ENCODE data around the gene LRRTM4.
"Not testable (repeated sequence)": the region's sequence is repeated elsewhere in the genome, so short reads cannot be mapped to it uniquely, and the experiment has no call there.

Gene LRRTM4

GRCh38 chr2:76829374-76830234 is 692.6 kb downstream of the LRRTM4 start:
- no peak for DNase-seq

DNA sequence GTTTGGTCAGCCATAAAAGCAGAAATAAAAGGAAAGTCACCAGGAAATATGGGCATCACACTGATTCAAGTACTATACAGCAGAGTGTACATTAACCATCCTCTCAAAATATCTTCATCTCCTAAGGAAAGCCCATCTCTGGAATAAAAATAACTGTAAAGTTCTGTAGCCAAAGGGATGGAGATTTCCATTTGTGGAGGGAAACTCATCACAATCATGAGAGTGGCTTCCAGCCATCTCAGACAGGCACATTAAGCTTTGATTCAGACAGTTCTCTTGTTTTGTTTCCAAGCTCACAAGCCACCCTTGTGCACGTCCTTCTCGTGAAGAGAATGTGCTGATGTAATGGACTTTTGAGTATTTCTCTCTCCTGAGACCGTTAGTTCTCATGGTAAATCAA is 695.5 kb downstream of the LRRTM4 start:
- no peak for DNase-seq

GRCh38 chr2:76825140-76825970 is 696.8 kb downstream of the LRRTM4 start:
- DNase-seq = no peak

- DNase-seq = no peak
These were observed 700.4 kb downstream of the LRRTM4 start for GRCh38 chr2:76821731-76822130.

- DNase-seq = no peak
These were observed 709.1 kb downstream of the LRRTM4 start for GRCh38 chr2:76813084-76813483.

DNA sequence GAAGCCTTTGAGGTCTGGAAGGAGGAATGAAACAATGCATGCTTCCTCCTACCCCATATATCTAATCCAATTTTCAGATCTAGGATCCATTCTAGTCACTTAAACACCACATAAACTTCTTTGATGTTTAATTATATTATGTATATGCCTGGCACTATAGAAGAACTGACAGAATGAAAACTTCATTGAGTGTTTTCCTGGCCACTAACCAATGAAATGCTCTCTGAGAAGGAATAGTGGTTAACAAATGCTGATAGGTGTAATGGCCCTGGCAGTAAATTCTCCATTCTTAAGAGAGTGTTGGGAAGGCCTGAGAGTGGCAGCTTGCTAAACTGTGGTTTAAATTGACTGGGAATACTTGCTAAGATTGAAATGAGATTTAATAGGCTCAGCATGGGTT is 710.0 kb downstream of the LRRTM4 start:
- DNase-seq = no peak

DNA sequence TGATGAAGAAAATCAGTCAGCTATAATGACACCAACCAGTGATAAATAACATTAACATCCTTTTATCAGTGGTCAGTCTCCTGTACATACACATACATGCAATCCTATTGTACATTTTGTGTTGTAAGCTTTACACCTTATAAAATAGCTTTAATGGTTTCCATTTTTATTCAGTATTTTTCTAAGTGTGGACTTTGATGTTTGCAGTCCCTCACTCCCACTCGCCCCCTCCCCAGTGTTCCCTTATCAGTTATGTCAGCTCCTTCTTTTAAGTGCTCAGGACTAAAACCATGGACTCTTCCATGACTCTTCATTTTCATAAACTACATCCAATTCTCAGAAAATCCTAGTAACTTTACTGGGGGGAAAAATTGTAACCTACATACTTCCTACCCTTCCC is 713.0 kb downstream of the LRRTM4 start:
- no peak for DNase-seq

- DNase-seq = no peak
These were observed 713.4 kb downstream of the LRRTM4 start for GRCh38 chr2:76808732-76809131.

DNA sequence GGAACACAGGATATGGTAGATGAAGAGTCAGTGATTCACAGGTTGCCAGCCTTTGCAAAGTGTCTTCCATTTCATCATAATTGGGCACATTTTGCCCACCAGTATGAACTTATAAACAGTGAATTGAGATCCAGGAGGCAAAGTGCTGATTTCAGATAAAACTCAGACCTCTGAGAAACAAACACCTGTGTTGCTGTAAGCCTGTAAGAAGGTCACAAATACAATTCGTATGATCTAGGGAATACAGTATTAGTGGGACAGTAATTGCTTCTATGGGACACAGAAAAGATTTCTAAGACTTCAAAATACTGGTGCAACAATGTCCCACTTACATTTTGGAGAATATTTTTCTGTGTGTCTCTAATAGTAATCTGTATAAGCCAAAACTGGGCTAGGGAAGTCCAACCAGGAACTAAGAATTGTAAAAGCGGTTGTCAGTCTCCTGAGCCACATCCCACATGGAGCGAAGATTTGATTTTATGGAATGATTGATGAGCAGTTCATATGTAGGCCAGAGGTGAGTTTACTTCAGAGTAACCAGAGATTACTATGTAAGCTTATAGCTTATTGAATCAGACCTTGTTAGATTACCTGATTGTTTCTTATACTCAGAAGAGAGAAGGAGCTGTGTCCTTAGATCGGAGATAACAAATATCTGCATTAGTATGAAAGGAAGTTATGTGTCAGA is 728.4 kb downstream of the LRRTM4 start:
- DNase-seq = no peak

DNA sequence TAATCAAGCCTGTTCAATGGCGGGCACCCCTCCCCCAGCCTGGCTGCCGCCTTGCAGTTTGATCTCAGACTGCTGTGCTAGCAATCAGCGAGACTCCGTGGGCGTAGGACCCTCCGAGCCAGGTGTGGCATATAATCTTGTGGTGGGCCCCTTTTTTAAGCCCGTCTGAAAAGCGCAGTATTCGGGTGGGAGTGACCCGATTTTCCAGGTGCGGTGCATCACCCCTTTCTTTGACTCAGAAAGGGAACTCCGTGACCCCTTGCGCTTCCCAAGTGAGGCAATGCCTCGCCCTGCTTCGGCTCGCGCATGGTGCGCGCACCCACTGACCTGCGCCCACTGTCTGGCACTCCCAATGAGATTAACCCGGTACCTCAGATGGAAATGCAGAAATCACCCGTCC is 740.9 kb downstream of the LRRTM4 start:
- DNase-seq = not testable (repeated sequence)

- no peak for DNase-seq
These were observed 758.9 kb downstream of the LRRTM4 start for GRCh38 chr2:76763276-76763675.

- DNase-seq = no peak
These were observed 761.8 kb downstream of the LRRTM4 start for GRCh38 chr2:76760367-76760704.

GRCh38 chr2:76759634-76760366 is 762.4 kb downstream of the LRRTM4 start:
- no peak for DNase-seq

- no peak for DNase-seq
These were observed 769.7 kb downstream of the LRRTM4 start for GRCh38 chr2:76752506-76752905.

DNA sequence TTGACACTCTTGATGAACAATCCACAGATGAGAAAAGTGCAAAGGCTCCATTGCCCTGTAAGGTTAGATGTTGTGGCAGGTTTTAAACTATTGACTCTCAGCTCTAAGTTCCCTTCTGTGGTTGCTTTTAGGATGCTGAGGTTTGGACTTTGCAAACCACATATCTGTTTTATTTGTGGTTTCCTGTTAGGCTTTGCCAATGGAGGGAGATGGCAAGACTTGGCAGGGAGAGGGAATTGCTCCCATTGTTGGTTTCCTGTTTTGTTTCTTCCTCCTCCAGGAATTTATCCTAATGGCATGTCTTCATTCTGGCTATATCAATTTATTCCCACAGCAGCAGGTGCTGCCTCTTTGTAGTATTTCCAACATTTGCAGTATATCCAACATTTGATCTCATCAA is 772.3 kb downstream of the LRRTM4 start:
- DNase-seq = no peak

GRCh38 chr2:76748581-76749296 is 773.4 kb downstream of the LRRTM4 start:
- DNase-seq = no peak

DNA sequence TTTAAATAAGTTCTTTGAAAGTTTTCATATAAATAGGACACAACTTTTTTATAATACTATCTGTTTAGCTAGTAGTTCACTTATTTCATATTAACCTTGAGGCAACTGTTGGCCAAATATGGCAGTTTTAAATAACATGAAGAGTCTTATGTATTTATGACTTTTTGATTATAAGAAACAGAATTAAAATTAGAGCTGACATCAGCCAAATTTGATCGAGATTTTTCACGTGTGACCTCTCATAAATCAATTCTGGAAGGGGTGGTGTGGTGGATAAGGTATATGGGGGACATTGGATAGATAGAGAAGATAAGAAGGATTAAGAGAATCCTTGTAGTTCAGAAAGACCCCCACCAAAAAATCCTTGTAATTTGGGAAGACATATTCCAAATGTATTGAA is 776.6 kb downstream of the LRRTM4 start:
- no peak for DNase-seq

DNA sequence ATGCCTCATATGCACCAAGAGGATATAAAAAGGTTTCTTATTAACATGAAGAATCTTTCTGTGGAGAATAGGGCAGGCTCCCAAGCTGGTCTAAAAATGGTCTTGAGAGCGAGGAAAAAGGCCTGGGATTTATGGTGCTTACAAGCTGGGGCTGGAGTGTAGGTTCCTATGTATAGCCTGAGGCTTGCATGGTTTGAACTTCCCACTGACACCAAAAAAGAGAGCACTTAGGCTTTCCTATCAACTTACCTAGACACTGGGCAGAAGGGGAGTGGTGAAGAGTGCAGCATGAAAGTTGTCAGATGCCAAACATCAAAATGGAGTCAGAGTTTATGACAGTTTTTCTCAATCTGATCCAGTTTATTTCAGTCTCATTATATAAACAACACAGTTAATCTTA is 784.6 kb downstream of the LRRTM4 start:
- DNase-seq = no peak

- DNase-seq = no peak
These were observed 788.4 kb downstream of the LRRTM4 start for GRCh38 chr2:76733736-76734135.

GRCh38 chr2:76731157-76731556 is 791.0 kb downstream of the LRRTM4 start:
- no peak for DNase-seq

DNA sequence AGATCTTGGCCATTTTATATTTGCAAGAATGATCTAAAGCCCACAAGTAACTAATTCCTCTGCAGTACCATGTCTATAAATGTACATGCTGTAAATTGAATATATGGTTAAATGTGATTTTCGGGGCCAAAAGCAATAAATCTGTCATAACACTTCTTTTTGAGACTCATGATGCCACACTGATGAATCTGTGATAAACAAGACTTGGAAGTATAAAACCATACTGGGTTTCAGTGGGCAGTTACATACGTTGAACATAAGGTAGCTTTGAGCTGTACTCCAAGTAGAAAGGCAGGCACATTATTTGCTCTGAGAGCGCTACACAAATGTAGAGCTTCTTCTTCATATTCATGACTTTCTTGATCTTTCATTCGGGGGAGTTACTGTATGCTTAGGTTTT is 792.2 kb downstream of the LRRTM4 start:
- DNase-seq = no peak

DNA sequence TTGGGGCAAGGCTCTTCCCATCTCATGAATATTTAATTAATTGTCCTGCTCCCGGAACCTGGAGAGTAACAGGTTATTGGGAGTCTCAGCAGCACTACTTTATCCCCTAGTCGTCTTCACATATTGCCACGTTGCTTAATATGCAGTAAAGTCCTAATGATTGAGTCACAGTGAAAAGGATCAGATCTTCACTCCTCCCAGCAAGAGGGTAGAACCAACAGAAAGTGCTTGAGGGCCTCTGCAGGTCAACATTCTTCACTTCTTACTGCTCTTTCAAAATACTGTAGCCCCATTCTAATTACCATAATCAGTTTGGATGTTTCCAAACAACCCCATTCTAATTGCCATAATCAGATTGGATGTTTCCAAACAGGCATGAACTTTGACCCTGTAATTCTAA is 801.0 kb downstream of the LRRTM4 start:
- no peak for DNase-seq
